Trophoblast cell (in vitro differentiated cells and primary cell): ENCODE data around the gene TNFRSF8.

ENCODE experiments used
- DNase-seq, 2 donors: peaks; one replicate each; pipeline ENCODE4 v3.0.0-alpha.2; 2016
- H2AFZ ChIP-seq: 2 replicates; pipeline ENCODE4 v1.6.1; 2013; ENCODE audit warnings: low read length, moderate library complexity, mild to moderate bottlenecking; ENCODE audit not compliant: insufficient read depth, poor library complexity
- H2AK5ac ChIP-seq: 2 replicates; pipeline ENCODE4 v1.6.1; 2013; ENCODE audit warnings: mild to moderate bottlenecking, low read length
- H2BK120ac ChIP-seq: 2 replicates; pipeline ENCODE4 v1.6.1; 2013; ENCODE audit warnings: low read length, mild to moderate bottlenecking, moderate library complexity; ENCODE audit not compliant: insufficient read depth, poor library complexity
- H2BK12ac ChIP-seq: 2 replicates; pipeline ENCODE4 v1.6.1; 2013; ENCODE audit warnings: mild to moderate bottlenecking, low read length, moderate library complexity
- H2BK5ac ChIP-seq: 2 replicates; pipeline ENCODE4 v1.6.1; 2013; ENCODE audit warnings: low read length, low read depth, moderate library complexity, mild to moderate bottlenecking; ENCODE audit not compliant: poor library complexity
- H3K14ac ChIP-seq: 2 replicates; pipeline ENCODE4 v1.6.1; 2013; ENCODE audit warnings: mild to moderate bottlenecking, low read length
- H3K18ac ChIP-seq: 2 replicates; pipeline ENCODE4 v1.6.1; 2013; ENCODE audit warnings: mild to moderate bottlenecking, low read length
- H3K23ac ChIP-seq: 2 replicates; pipeline ENCODE4 v1.6.1; 2013; ENCODE audit warnings: low read length
- H3K27ac ChIP-seq: 2 replicates; pipeline ENCODE4 v1.5.1; 2013; ENCODE audit warnings: low read depth, mild to moderate bottlenecking, inconsistent platforms, low read length, moderate library complexity
- H3K27me3 ChIP-seq: 2 replicates; pipeline ENCODE4 v1.6.1; 2013; ENCODE audit warnings: inconsistent platforms, mild to moderate bottlenecking, low read length, moderate library complexity; ENCODE audit not compliant: insufficient read depth
- H3K36me3 ChIP-seq, 2 experiments: 1 replicate in 1 of 2; 2 replicates in 1 of 2; pipeline ENCODE4 v1.6.1; 2013; ENCODE audit warnings: low read length in 2 of 2, mild to moderate bottlenecking in 2 of 2, moderate library complexity in 1 of 2; ENCODE audit not compliant: insufficient read depth in 2 of 2, control insufficient read depth in 1 of 2
- H3K4ac ChIP-seq: 2 replicates; pipeline ENCODE4 v1.6.1; 2013; ENCODE audit warnings: low read depth, mild to moderate bottlenecking, low read length, moderate library complexity
- H3K4me1 ChIP-seq, 2 experiments: 1 replicate in 1 of 2; 2 replicates in 1 of 2; pipeline ENCODE4 v1.6.1; 2013; ENCODE audit warnings: low read length in 2 of 2, mild to moderate bottlenecking in 2 of 2, moderate library complexity in 1 of 2; ENCODE audit not compliant: insufficient read depth in 2 of 2, control insufficient read depth in 1 of 2
- H3K4me2 ChIP-seq: 2 replicates; pipeline ENCODE4 v1.6.1; 2013; ENCODE audit warnings: inconsistent platforms, mild to moderate bottlenecking, low read length, moderate library complexity
- H3K4me3 ChIP-seq: 2 replicates; pipeline ENCODE4 v1.5.1; 2013; ENCODE audit warnings: mild to moderate bottlenecking, low read depth, low read length, inconsistent platforms
- H3K79me1 ChIP-seq: one replicate; pipeline ENCODE4 v1.6.1; 2013; ENCODE audit warnings: low read length
- H3K79me2 ChIP-seq: 2 replicates; pipeline ENCODE4 v1.6.1; 2013; ENCODE audit warnings: low read length, mild to moderate bottlenecking; ENCODE audit not compliant: control insufficient read depth, insufficient read depth, poor library complexity
- H3K9ac ChIP-seq: 2 replicates; pipeline ENCODE4 v1.6.1; 2013; ENCODE audit warnings: mild to moderate bottlenecking, low read length
- H3K9me3 ChIP-seq: 2 replicates; pipeline ENCODE4 v1.6.1; 2013; ENCODE audit warnings: low read depth, mild to moderate bottlenecking, control low read depth, inconsistent platforms, low read length; ENCODE audit not compliant: insufficient read depth
- H4K12ac ChIP-seq: 2 replicates; pipeline ENCODE4 v1.6.1; 2013; ENCODE audit warnings: low read depth, mild to moderate bottlenecking, low read length, moderate library complexity
- H4K8ac ChIP-seq: 2 replicates; pipeline ENCODE4 v1.6.1; 2013; ENCODE audit warnings: low read depth, mild to moderate bottlenecking, low read length, moderate library complexity
- H4K91ac ChIP-seq: one replicate; pipeline ENCODE4 v1.6.1; 2013; ENCODE audit warnings: low read depth, mild to moderate bottlenecking, low read length, moderate library complexity
- WGBS: extraction: QIAGEN DNeasy Blood & Tissue Kit; methylation state at CpG from one replicate; pipeline ENCODE4 v1.1.7; 2013; ENCODE audit warnings: missing lambda C conversion rate; ENCODE audit not compliant: insufficient read length, insufficient coverage; ENCODE audit errors: extremely low coverage; 5-methylcytosine and 5-hydroxymethylcytosine counted together

Gene TNFRSF8

GRCh38 chr1:12035312-12035711 is 27.8 kb upstream of the TNFRSF8 start:
- Histone ChIP-seq H2AK5ac (no peak overlapping the region), H3K27ac (no peak overlapping the region), H4K91ac (no peak overlapping the region), H3K18ac (no peak overlapping the region), H3K36me3 (peaks cover 17 to 20% of the 10 kb centered on the region in 2 experiments), H3K79me1 (no peaks in the 10 kb centered on the region), H3K4ac (no peak overlapping the region), H3K23ac (no peak overlapping the region), H3K9me3 (peaks cover 3% of the 10 kb centered on the region), H4K8ac (no peak overlapping the region), H3K4me2 (no peak overlapping the region), H3K9ac (no peak overlapping the region), H2BK12ac (no peak overlapping the region), H2BK120ac (no peak overlapping the region), H2BK5ac (no peak overlapping the region), H3K4me3 (no peak overlapping the region), H3K79me2 (no peaks in the 10 kb centered on the region), H3K14ac (no peak overlapping the region), H4K12ac (no peak overlapping the region), H3K27me3 (no peaks in the 10 kb centered on the region), H3K4me1 (peaks cover 2 to 4% of the 10 kb centered on the region in 2 experiments), H2AFZ (no peak overlapping the region)
- no CpG with 5 or more reads among the region's 4 CpGs for WGBS
- no peak for DNase-seq

- no CpG with 5 or more reads among the region's 18 CpGs for WGBS
- Histone ChIP-seq H2BK5ac (no peak overlapping the region), H2BK120ac (no peak overlapping the region), H2AFZ (no peak overlapping the region), H2AK5ac (no peak overlapping the region), H3K27ac (no peak overlapping the region), H4K8ac (no peak overlapping the region), H3K27me3 (no peaks in the 10 kb centered on the region), H3K9me3 (peaks cover 2% of the 10 kb centered on the region), H3K4ac (no peak overlapping the region), H3K23ac (no peak overlapping the region), H3K4me3 (no peak overlapping the region), H3K9ac (no peak overlapping the region), H3K36me3 (peaks cover 0 to 2% of the 10 kb centered on the region in 2 experiments), H3K79me1 (no peaks in the 10 kb centered on the region), H3K4me2 (no peak overlapping the region), H2BK12ac (no peak overlapping the region), H3K79me2 (no peaks in the 10 kb centered on the region), H3K14ac (no peak overlapping the region), H4K91ac (no peak overlapping the region), H4K12ac (no peak overlapping the region), H3K18ac (no peak overlapping the region), H3K4me1 (peaks cover 4% of the 10 kb centered on the region in 2 experiments)
- no peak for DNase-seq
Measured at GRCh38 chr1:12037486-12038355, 25.4 kb upstream of the TNFRSF8 start.

DNA sequence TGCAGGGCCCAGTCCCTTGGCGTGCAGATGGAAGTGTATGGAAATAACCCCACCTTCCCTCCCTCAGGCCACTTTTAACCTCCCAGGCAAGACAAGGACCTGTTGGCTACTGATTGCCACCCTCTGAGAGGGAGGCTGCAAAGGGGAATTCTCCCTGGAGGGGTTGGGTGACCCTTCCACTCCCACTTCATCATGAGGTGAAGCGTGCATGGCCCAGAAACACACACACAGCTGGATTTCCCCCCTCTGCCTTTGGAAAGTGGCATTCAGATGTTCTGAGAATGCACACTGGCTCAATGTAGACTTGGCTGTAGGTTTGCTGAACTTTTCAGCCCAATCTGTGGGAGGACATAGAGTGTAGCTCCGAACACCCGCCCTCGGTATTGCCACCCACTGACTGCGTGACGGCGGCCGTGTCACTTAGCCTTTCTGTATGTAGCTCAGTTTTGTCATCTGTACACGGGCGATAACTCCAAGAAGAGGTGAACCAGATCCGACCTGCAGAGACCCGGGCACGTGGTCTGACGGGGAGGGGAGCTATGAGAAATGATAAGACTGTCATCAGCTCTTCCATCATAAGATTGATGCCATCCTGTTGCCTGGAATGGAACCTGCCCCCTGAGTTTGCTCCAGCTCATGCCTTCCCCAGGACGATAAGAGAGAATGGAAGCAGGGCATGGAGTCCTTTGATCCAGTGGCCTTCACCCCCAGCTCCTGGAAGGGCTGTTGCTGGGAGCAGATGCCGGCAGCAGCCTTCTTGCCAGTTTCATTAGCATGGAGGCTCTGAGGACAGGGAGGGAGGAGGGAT is 24.5 kb upstream of the TNFRSF8 start:
- Histone ChIP-seq H3K9ac (no peak overlapping the region), H3K27ac (no peak overlapping the region), H2BK12ac (no peak overlapping the region), H2AFZ (no peak overlapping the region), H3K18ac (no peak overlapping the region), H3K36me3 (peaks cover 0 to 2% of the 10 kb centered on the region in 2 experiments), H3K79me2 (no peaks in the 10 kb centered on the region), H3K4me3 (no peak overlapping the region), H3K4me2 (no peak overlapping the region), H3K23ac (no peak overlapping the region), H2BK5ac (no peak overlapping the region), H3K14ac (no peak overlapping the region), H4K12ac (no peak overlapping the region), H4K8ac (no peak overlapping the region), H3K4me1 (peaks cover 4% of the 10 kb centered on the region in 2 experiments), H2BK120ac (no peak overlapping the region), H3K27me3 (no peaks in the 10 kb centered on the region), H3K9me3 (peaks cover 2% of the 10 kb centered on the region), H2AK5ac (no peak overlapping the region), H4K91ac (no peak overlapping the region), H3K79me1 (no peaks in the 10 kb centered on the region), H3K4ac (no peak overlapping the region)
- DNase-seq = no peak
- WGBS = no CpG with 5 or more reads among the region's 17 CpGs

DNA sequence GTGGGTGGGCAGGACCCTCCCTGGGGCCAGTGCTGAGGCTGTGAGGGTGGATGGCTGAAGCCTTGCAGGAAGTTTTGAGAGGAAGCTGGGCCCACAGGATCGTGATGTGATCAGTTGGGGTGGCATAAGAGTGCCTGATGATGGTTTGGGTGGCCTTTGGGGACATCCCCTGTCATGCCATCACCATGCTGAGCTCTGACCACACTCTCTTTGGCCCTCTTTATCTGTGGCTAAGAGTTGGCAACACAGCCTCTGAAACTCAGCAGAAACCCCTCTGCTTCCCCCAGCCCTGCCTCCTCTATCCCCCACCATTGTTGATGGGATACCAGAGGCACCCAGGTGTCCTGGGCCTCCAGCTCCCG is 24.0 kb upstream of the TNFRSF8 start:
- WGBS = no CpG with 5 or more reads among the region's 2 CpGs
- no peak overlapping the region for H3K4me3 ChIP-seq
- H3K4me2 ChIP-seq = no peak overlapping the region
- H2BK5ac ChIP-seq = no peak overlapping the region
- H4K91ac ChIP-seq = no peak overlapping the region
- H2BK120ac ChIP-seq = no peak overlapping the region
- no peak overlapping the region for H4K12ac ChIP-seq
- no peaks in the 10 kb centered on the region for H3K27me3 ChIP-seq
- H3K79me1 ChIP-seq = no peaks in the 10 kb centered on the region
- no peak overlapping the region for H2BK12ac ChIP-seq
- peaks cover 2% of the 10 kb centered on the region for H3K9me3 ChIP-seq
- H3K14ac ChIP-seq = no peak overlapping the region
- no peak overlapping the region for H4K8ac ChIP-seq
- H2AFZ ChIP-seq = no peak overlapping the region
- peaks cover 0 to 2% of the 10 kb centered on the region in 2 experiments for H3K36me3 ChIP-seq
- no peak overlapping the region for H3K23ac ChIP-seq
- no peak overlapping the region for H3K18ac ChIP-seq
- peaks cover 4% of the 10 kb centered on the region in 2 experiments for H3K4me1 ChIP-seq
- H3K4ac ChIP-seq = no peak overlapping the region
- no peak overlapping the region for H2AK5ac ChIP-seq
- no peaks in the 10 kb centered on the region for H3K79me2 ChIP-seq
- no peak for DNase-seq
- no peak overlapping the region for H3K9ac ChIP-seq
- H3K27ac ChIP-seq = no peak overlapping the region
